HG03095 (cell line): ENCODE measurements around the gene MAPT.
"Not testable (repeated sequence)": the region's sequence is repeated elsewhere in the genome, so short reads cannot be mapped to it uniquely, and the experiment has no call there.

ENCODE experiments used
- ATAC-seq: cut with Tn5 transposase; IDR thresholded peaks from one replicate; pipeline ENCODE4 v1.9.1; 2021; ENCODE audit warnings: moderate library complexity; ENCODE audit not compliant: unreplicated experiment

The MAPT gene

GRCh38 chr17:45949755-45950320, 55.5 kb downstream of the MAPT start:
- no peak for ATAC-seq

DNA sequence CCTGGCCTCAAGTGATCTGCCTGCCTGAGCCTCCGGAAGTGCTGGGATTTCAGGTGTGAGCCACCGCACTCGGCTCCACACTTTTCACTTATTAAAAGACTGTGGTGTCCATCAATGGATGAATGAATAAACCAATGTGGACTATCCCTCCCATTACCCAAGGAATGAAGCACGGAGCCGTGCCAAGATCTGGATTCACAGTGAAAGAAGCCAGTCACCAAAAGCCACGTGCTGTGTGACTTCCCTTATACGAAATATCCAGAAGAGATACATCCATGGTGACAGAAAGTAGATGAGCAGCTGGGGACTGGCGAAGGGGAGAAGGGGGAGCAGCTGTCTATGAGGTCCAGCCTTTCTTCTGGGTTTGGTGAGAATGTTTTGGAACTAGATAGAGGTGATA, 56.5 kb downstream of the MAPT start:
- ATAC-seq = no peak

- no peak for ATAC-seq
Measured at GRCh38 chr17:45951403-45951802, 57.0 kb downstream of the MAPT start.

DNA sequence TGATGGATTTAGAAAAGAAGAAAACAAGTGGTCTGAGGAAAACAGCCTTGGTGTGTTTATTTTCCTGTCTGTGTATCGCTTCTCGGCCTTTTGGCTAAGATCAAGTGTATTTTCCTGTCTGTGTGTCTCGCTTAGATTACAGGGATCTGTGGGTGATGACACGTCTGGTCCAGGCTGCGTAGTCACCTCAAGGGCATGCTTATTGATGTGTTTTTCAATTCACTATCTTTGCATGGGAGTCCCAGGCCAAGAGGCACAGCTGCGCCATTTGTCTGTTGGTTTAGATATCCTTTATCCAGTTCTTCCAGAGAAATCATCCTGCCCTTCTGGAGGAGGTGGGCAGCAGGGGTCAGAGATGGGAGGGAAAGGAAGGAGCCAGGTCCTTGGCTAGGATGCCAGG, 57.6 kb downstream of the MAPT start:
- ATAC-seq = no peak

GRCh38 chr17:45952814-45953320, 58.5 kb downstream of the MAPT start:
- no peak for ATAC-seq

DNA sequence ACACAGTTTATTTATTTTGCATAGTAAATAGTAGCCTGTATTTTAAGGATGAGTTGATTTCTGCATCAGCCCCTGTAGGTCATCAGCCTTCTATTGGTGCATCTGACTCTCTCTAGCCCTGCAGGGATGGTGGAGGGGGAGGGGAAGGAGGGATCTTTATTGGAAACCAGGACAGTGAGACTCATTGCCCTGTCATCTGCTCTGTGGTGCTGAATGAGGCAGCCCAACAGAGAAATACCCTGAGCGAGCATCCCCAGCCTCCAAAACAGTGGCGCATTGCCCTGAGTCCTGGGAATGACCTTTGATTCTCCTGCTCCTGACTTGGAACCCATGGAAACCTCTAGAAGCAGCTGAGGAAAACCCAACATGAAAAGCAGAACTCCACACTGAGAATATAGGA, 59.2 kb downstream of the MAPT start:
- ATAC-seq = no peak

- no peak for ATAC-seq
Measured at GRCh38 chr17:45954914-45955313, 60.6 kb downstream of the MAPT start.

- no peak for ATAC-seq
Measured at GRCh38 chr17:45955326-45955725, 61.0 kb downstream of the MAPT start.

DNA sequence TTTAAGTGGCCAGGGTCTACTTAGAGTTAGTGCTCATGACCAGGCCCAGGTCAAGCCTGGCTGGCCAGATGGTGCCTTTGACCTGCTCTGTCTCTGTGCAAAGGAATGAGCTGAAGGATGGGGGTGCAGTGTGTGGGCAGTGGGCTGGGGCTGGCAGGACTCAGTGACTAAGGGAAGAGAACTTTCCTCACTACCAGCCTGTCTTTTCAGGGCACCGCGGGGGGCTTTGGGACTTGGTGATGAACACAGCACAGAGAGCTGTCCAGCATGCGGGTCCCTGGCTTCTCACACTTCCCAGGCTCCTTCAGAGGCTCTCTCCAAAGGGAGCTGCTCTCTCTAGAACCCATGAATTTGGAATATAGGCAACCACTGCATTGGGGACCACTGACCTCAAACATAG, 61.7 kb downstream of the MAPT start:
- ATAC-seq = no peak

DNA sequence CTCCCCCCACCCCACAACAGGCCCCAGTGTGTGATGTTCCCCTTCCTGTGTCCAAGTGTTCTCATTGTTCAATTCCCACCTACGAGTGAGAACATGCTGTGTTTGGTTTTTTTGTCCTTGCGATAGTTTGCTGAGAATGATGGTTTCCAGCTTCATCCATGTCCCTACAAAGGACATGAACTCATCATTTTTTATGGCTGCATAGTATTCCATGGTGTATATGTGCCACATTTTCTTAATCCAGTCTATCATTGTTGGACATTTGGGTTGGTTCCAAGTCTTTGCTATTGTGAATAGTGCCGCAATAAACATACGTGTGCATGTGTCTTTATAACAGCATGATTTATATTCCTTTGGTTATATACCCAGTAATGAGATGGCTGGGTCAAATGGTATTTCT, 62.4 kb downstream of the MAPT start:
- not testable (repeated sequence) for ATAC-seq

- ATAC-seq = no peak
Measured at GRCh38 chr17:45958307-45958706, 64.0 kb downstream of the MAPT start.

DNA sequence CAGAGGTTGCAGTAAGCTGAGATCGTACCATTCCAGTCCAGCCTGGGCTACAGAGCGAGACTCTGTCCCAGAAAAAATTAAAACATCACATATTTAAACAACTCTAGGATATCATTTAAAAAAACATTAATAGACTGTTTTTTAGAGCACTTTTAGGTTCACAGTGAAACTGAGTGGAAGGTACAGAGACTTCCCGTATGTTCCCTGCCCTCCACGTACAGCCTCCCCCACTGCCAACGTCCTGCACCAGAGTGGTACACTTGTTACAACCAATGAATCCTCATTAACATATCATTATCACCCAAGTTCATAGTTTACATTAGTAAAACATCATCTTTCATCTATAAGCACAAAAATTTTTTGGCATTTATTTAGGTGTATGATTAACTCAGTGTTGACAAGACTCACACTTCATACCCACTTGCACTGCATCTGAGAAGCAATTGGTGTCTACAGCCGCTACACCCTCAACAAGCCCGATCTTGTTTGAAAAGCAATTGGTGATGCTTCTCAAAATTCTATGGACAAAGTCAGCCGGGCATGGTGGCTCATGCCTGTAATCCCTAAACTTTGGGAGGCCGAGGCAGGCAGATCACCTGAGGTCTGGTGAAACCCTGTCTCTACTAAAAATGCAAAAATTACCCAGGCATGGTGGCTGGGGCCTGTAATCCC, 64.8 kb downstream of the MAPT start:
- ATAC-seq = no peak

- no peak for ATAC-seq
Measured at GRCh38 chr17:45960311-45960710, 66.0 kb downstream of the MAPT start.

DNA sequence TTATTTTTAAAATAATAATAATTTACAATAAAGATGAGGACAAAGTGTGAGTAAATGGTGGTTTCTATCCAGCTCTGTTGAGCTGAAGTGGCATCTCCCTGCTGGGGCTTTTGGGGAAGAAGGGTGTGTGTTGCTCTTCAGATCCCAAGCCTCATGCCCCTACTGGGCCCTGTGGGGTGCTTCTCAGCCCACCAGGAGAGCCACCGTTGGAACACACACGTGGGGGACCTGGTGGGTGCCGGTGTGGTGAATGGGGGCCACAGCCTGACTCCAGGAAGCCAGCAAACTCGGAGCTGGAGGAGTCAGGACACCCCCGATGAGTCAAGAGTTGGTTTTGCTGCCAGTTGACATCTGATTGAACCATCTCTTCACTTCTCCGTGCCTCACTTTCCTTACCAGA, 66.9 kb downstream of the MAPT start:
- ATAC-seq = no peak

- ATAC-seq = no peak
Measured at GRCh38 chr17:45962221-45962972, 68.0 kb downstream of the MAPT start.

DNA sequence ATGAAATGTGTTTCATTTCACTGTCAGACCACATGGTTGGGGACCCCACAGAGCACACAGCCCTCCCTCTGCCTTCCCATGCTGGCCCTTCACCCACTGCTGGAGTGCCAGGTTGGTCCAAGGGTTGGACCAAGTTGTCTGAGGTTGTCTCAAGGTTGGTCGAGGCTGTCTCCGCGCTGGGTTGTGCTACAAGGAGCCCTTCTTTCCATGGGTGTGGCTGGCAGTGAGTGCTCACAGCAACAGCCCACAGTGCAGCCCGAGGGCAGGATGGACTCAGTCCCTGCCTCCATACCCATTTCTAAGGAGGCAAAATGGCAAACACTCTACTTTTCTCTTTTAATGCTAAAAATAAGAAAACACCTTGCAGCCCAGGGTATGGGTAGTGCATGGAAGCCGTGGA, 68.9 kb downstream of the MAPT start:
- ATAC-seq = no peak

- ATAC-seq = no peak
Measured at GRCh38 chr17:45963889-45964288, 69.5 kb downstream of the MAPT start.

DNA sequence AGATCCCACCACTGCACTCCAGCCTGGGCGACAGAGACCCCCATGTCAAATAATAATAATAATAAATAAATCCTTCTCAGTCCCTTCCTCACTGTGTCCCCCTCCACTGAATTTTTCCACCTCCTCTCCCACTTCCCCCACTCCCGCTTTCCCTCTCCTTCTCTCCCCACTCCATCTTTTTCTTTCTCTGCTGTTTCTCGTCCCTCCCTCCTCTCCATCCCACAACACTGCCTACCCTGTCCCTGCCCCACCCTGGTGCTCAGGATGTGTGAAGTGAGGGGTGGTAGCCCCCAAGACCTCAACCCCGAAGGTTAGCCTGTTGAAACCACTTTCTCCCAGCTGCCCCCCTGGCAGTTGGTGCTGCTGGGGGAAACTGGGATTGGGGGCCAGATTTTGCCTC, 70.3 kb downstream of the MAPT start:
- ATAC-seq = no peak

GRCh38 chr17:45965812-45966211, 71.5 kb downstream of the MAPT start:
- ATAC-seq = no peak

- no peak for ATAC-seq
Measured at GRCh38 chr17:45966606-45967280, 72.4 kb downstream of the MAPT start.

DNA sequence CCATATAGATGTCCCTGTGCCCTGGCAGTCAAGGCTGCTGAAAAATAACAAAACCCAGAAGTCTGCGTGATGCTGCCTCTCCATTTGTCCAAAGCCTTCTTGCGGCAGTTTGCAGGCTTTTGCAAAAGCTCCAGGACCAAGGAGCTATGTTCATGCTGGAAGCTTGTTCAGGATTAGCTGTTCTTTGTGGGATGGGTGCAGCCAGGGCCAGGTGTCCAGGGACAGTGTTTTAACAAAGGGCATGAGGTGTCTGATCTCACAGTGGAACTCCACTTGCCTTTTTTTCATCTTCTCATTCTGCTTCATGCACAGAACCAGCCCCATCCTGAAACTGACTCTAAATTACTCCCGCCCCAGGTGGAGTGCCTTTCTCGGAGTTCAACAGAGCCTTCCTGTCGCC, 73.0 kb downstream of the MAPT start:
- no peak for ATAC-seq

- ATAC-seq = no peak
Measured at GRCh38 chr17:45968732-45969131, 74.4 kb downstream of the MAPT start.
